IPS DF 4.7 (cell line): ENCODE measurements around the gene ERC2.

ENCODE experiments used
- DNase-seq: peaks from one replicate; pipeline ENCODE4 v3.0.0-alpha.2; 2013; ENCODE audit warnings: low spot score; ENCODE audit errors: extremely low read depth

ERC2 gene

GRCh38 chr3:55624238-55624637 is 844.0 kb downstream of the ERC2 start:
- no peak for DNase-seq

GRCh38 chr3:55623786-55624185 is 844.5 kb downstream of the ERC2 start:
- no peak for DNase-seq

GRCh38 chr3:55622733-55623132 is 845.5 kb downstream of the ERC2 start:
- DNase-seq, result no peak

- no peak for DNase-seq
Measured at GRCh38 chr3:55622116-55622515, 846.2 kb downstream of the ERC2 start.

- no peak for DNase-seq
Measured at GRCh38 chr3:55621648-55622047, 846.6 kb downstream of the ERC2 start.

- no peak for DNase-seq
Measured at GRCh38 chr3:55621026-55621422, 847.2 kb downstream of the ERC2 start.

GRCh38 chr3:55620351-55621025 is 847.8 kb downstream of the ERC2 start:
- no peak for DNase-seq

- no peak for DNase-seq
Measured at GRCh38 chr3:55619046-55619808, 849.0 kb downstream of the ERC2 start.

GRCh38 chr3:55617385-55617784 is 850.9 kb downstream of the ERC2 start:
- DNase-seq, result no peak

GRCh38 chr3:55616803-55617202 is 851.5 kb downstream of the ERC2 start:
- no peak for DNase-seq

GRCh38 chr3:55615694-55616295 is 852.5 kb downstream of the ERC2 start:
- DNase-seq, result no peak

GRCh38 chr3:55615039-55615693 is 853.1 kb downstream of the ERC2 start:
- no peak for DNase-seq

- no peak for DNase-seq
Measured at GRCh38 chr3:55611121-55611520, 857.1 kb downstream of the ERC2 start.

GRCh38 chr3:55609230-55609827 is 858.9 kb downstream of the ERC2 start:
- no peak for DNase-seq

- no peak for DNase-seq
Measured at GRCh38 chr3:55608301-55608937, 859.8 kb downstream of the ERC2 start.

GRCh38 chr3:55607844-55608243 is 860.4 kb downstream of the ERC2 start:
- DNase-seq, result no peak

- no peak for DNase-seq
Measured at GRCh38 chr3:55607175-55607574, 861.1 kb downstream of the ERC2 start.

GRCh38 chr3:55605443-55606236 is 862.6 kb downstream of the ERC2 start:
- DNase-seq, result no peak

- no peak for DNase-seq
Measured at GRCh38 chr3:55604846-55605245, 863.4 kb downstream of the ERC2 start.

GRCh38 chr3:55604402-55604801 is 863.9 kb downstream of the ERC2 start:
- DNase-seq, result no peak
